Keratinocyte (primary cell): ENCODE measurements around the gene BAZ1A. TPM values are rescaled to one million over a fixed set of nuclear protein-coding genes. Genes with fewer than 3 reads are reported as not detected.

Experiments used
- DNase-seq: peaks from one replicate; pipeline ENCODE4 v3.0.0-alpha.2; 2011; ENCODE audit warnings: low read depth, missing footprints, low spot score
- FAIRE-seq: peaks from 2 replicates; lab custom pipeline; 2011; peaks lifted over from hg19 to GRCh38; lab: Jason Lieb, UNC
- H2AFZ ChIP-seq: 2 replicates; pipeline ENCODE4 v1.6.0; 2012; ENCODE audit warnings: low read length, control low read depth, inconsistent platforms; ENCODE audit not compliant: control insufficient read depth
- H3K27ac ChIP-seq: 2 replicates; pipeline ENCODE4 v1.5.1; 2011; ENCODE audit warnings: low read length; ENCODE audit not compliant: control insufficient read depth, insufficient read depth
- H3K27me3 ChIP-seq: 3 replicates; pipeline ENCODE4 v1.6.0; 2011; ENCODE audit warnings: low read length; ENCODE audit not compliant: control insufficient read depth, insufficient read depth; ENCODE audit errors: extremely low read depth
- H3K36me3 ChIP-seq, 2 experiments: 2 replicates in 1 of 2; 3 replicates in 1 of 2; pipeline ENCODE4 v1.5.1; 2011; ENCODE audit warnings: low read length in 2 of 2, mild to moderate bottlenecking in 1 of 2; ENCODE audit not compliant: control insufficient read depth in 2 of 2, insufficient read depth in 2 of 2; ENCODE audit errors: extremely low read depth in 1 of 2
- H3K4me1 ChIP-seq: 3 replicates; pipeline ENCODE4 v1.5.1; 2011; ENCODE audit warnings: low read length; ENCODE audit not compliant: control insufficient read depth, insufficient read depth; ENCODE audit errors: extremely low read depth
- H3K4me2 ChIP-seq: 3 replicates; pipeline ENCODE4 v1.6.0; 2011; ENCODE audit warnings: low read depth, low read length; ENCODE audit not compliant: control insufficient read depth, insufficient read depth; ENCODE audit errors: extremely low read depth
- H3K4me3 ChIP-seq, 3 experiments: fragments of 200-600 bp in 1 of 3; sonication (generic) in 1 of 3; 2 replicates in 2 of 3; 3 replicates in 1 of 3; pipeline ENCODE4 v1.5.1; 2011 to 2016; ENCODE audit warnings: low read length in 3 of 3, mild to moderate bottlenecking in 3 of 3, control low read depth in 2 of 3, inconsistent platforms in 1 of 3, low read depth in 1 of 3, mixed read lengths in 1 of 3, mixed run types in 1 of 3, moderate library complexity in 1 of 3; ENCODE audit not compliant: control insufficient read depth in 2 of 3, insufficient read depth in 2 of 3; ENCODE audit errors: extremely low read depth in 1 of 3
- H3K79me2 ChIP-seq: 2 replicates; pipeline ENCODE4 v1.6.0; 2012; ENCODE audit warnings: low read length; ENCODE audit not compliant: control insufficient read depth, insufficient read depth
- H3K9ac ChIP-seq: 3 replicates; pipeline ENCODE4 v1.6.0; 2011; ENCODE audit warnings: low read length; ENCODE audit not compliant: control insufficient read depth, insufficient read depth; ENCODE audit errors: extremely low read depth
- H3K9me1 ChIP-seq: 3 replicates; pipeline ENCODE4 v1.6.0; 2011; ENCODE audit warnings: low read length; ENCODE audit not compliant: control insufficient read depth, insufficient read depth; ENCODE audit errors: extremely low read depth
- H3K9me3 ChIP-seq: 2 replicates; pipeline ENCODE4 v1.5.1; 2012; ENCODE audit warnings: low read depth, low read length; ENCODE audit not compliant: control insufficient read depth
- H4K20me1 ChIP-seq: 3 replicates; pipeline ENCODE4 v1.6.0; 2011; ENCODE audit warnings: low read length; ENCODE audit not compliant: control insufficient read depth, insufficient read depth; ENCODE audit errors: extremely low read depth
- EZH2 ChIP-seq: IDR thresholded peaks from one replicate; pipeline ENCODE4 v1.6.1; 2012; ENCODE audit warnings: inconsistent platforms, mild to moderate bottlenecking, low read length, moderate library complexity
- dilution Hi-C: fragments of 300-500 bp; cut with MboI; formaldehyde crosslinking; loops from one replicate; pipeline ENCODE4 v1.7.0; 2020; ENCODE audit warnings: low sequenced_read_pairs; ENCODE audit not compliant: extremely low pct_ligation_motif_present
- polyA plus RNA-seq, 5 experiments: library from polyadenylated mRNA; depleted of rRNA in 3 of 5; stranded (reverse) in 3 of 5; stranded (forward) in 1 of 5; unstranded in 1 of 5; fragments of >200 nt; gene quantifications; 1 replicate in 1 of 5; 2 replicates in 3 of 5; 3 replicates in 1 of 5; pipeline versions ENCODE4 v1.2.1 to v1.2.3, GENCODE V29; 2011 to 2012; ENCODE audit warnings: missing spikeins in 2 of 5, low read depth in 1 of 5, low replicate concordance in 1 of 5
- TF ChIP-seq, protein P1 (sequence below), 3 experiments: IDR thresholded peaks in 1 of 3; conservative IDR thresholded peaks in 1 of 3; optimal IDR thresholded peaks in 1 of 3; 2 replicates in 2 of 3; 3 replicates in 1 of 3; pipeline versions ENCODE3 to v1.5.1; 2011; ENCODE audit warnings: low read length in 3 of 3, mild to moderate bottlenecking in 3 of 3, moderate library complexity in 2 of 3, control low read depth in 1 of 3, inconsistent platforms in 1 of 3; ENCODE audit not compliant: insufficient read depth in 2 of 3; ENCODE audit errors: extremely low read depth in 1 of 3

Gene BAZ1A
- polyA plus RNA-seq, 1 donor (not counting 4 experiments of a cell fraction or from before 2014, with no cell fraction given) = 52.0 TPM

DNA sequence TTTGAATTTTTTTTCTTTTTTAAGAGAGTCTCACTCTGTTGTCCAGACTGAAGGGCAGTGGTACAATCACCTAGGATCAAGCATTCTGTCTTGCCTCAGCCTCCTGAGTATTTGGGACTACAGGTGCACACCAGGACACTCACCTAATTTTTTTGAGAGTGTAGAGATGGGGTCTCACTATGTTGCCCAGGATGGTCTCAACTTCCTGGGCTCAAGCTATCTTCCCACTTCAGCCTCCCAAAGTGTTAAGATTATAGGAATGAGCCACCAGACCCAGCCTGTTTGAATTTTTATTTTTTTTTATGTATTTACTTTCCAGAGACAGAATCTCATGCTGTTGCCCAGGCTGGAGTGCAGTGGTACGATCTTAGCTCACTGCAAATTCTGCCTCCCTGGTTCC, 11.3 kb downstream of the BAZ1A start:
- Histone ChIP-seq H3K9me3 (no peaks in the 10 kb centered on the region), H3K27ac (no peak overlapping the region), H3K36me3 (peaks cover 5 to 10% of the 10 kb centered on the region in 2 experiments), H3K9me1 (no peaks in the 10 kb centered on the region), H2AFZ (no peak overlapping the region), H3K9ac (no peak overlapping the region), H3K4me2 (no peak overlapping the region), H3K27me3 (no peaks in the 10 kb centered on the region), H3K4me3 (no peak overlapping the region), H4K20me1 (no peaks in the 10 kb centered on the region), H3K4me1 (no peaks in the 10 kb centered on the region), H3K79me2 (peaks cover 60% of the 10 kb centered on the region)
- dilution Hi-C loops = no loop called here
- DNase-seq = no peak
- TF ChIP-seq, protein P1, sequence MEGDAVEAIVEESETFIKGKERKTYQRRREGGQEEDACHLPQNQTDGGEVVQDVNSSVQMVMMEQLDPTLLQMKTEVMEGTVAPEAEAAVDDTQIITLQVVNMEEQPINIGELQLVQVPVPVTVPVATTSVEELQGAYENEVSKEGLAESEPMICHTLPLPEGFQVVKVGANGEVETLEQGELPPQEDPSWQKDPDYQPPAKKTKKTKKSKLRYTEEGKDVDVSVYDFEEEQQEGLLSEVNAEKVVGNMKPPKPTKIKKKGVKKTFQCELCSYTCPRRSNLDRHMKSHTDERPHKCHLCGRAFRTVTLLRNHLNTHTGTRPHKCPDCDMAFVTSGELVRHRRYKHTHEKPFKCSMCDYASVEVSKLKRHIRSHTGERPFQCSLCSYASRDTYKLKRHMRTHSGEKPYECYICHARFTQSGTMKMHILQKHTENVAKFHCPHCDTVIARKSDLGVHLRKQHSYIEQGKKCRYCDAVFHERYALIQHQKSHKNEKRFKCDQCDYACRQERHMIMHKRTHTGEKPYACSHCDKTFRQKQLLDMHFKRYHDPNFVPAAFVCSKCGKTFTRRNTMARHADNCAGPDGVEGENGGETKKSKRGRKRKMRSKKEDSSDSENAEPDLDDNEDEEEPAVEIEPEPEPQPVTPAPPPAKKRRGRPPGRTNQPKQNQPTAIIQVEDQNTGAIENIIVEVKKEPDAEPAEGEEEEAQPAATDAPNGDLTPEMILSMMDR (optimal IDR thresholded peaks at IDR 0.05 in 1 of 3, IDR thresholded peaks at IDR 0.05 in 1 of 3, conservative IDR thresholded peaks at IDR 0.05 in 1 of 3; ENCODE audit: extremely low read depth in 1 of 3, insufficient read depth in 2 of 3, low read length in 3 of 3) = no peak
- TF ChIP-seq EZH2 = no peak
- FAIRE-seq = no peak

DNA sequence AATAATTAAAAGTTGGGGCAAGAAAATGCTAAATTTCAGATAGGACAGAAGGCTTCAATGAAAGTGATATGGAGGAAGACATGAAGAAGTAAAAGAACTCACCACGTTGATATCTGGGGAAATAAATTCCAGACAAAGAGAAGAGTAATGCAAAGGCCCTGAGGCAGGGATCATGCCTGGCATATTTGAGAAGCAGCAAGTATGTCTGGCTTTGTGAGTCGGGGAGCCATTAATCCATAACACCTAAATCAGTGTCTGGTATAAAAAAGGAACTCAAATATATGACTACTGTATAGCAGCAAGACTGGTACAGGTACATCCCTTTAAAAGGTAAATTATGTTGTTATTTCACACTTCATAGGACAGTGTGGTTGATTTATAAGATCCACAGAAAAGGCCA, 16.4 kb downstream of the BAZ1A start:
- Histone ChIP-seq H3K4me1 (no peaks in the 10 kb centered on the region), H3K4me3 (no peak overlapping the region), H3K4me2 (no peak overlapping the region), H3K9ac (no peak overlapping the region), H3K9me3 (no peaks in the 10 kb centered on the region), H4K20me1 (no peaks in the 10 kb centered on the region), H3K9me1 (no peaks in the 10 kb centered on the region), H3K27me3 (no peaks in the 10 kb centered on the region), H3K27ac (no peak overlapping the region), H3K36me3 (peaks cover 5 to 6% of the 10 kb centered on the region in 2 experiments), H2AFZ (no peak overlapping the region), H3K79me2 (peaks cover 36% of the 10 kb centered on the region)
- dilution Hi-C loops = no loop called here
- no peak for TF ChIP-seq EZH2
- TF ChIP-seq, protein P1 (optimal IDR thresholded peaks at IDR 0.05 in 1 of 3, IDR thresholded peaks at IDR 0.05 in 1 of 3, conservative IDR thresholded peaks at IDR 0.05 in 1 of 3; ENCODE audit: extremely low read depth in 1 of 3, insufficient read depth in 2 of 3, low read length in 3 of 3) = no peak
- no peak for DNase-seq
- FAIRE-seq = peak; percentile 44
